AG08396 (cell line): ENCODE measurements around the gene CATSPER3.

Source experiments
- DNase-seq: peaks from one replicate; pipeline ENCODE4 v3.0.0; 2012; ENCODE audit warnings: low spot score, mixed read lengths

The CATSPER3 gene

DNA sequence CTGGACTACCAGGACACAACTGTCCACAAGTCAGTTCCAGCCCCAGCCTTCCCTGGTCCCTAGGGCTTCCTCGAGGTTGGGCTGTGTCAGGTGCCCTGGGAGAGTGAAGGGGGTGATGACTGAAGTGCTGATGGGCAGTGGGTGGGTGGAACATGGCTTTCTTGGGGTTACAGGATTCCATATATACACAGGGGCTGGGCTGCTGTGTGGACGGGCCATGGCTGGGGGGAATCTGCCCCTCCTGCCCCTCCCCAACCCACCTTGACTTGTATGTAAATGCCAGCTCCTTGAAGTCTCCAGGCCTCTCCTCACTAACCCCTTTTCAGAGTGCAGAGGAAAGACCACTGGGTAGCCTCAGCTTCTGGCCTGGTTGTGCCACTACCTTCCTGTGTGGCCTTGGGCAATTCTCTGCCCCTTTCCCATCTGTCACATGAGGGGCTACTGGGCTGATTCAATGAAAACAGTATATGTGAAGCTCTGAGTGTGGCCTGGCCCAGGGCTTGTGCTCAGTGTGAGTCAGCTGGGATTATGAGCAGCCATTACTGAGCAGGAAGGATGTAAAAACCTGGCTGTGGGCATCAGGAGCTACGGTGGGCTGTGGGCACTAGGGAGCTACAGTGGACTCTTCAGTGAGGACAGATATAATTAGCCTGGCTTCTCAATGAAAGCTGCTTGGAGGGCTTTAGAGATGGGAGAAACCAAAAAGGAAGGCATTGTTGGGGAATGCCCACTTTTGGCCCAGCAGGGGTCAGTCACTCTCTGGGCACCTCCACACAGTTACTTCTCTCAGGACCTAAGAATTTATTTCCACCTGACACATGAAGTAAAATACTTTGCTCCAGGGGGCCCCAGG is 43.0 kb downstream of the CATSPER3 start:
- no peak for DNase-seq

DNA sequence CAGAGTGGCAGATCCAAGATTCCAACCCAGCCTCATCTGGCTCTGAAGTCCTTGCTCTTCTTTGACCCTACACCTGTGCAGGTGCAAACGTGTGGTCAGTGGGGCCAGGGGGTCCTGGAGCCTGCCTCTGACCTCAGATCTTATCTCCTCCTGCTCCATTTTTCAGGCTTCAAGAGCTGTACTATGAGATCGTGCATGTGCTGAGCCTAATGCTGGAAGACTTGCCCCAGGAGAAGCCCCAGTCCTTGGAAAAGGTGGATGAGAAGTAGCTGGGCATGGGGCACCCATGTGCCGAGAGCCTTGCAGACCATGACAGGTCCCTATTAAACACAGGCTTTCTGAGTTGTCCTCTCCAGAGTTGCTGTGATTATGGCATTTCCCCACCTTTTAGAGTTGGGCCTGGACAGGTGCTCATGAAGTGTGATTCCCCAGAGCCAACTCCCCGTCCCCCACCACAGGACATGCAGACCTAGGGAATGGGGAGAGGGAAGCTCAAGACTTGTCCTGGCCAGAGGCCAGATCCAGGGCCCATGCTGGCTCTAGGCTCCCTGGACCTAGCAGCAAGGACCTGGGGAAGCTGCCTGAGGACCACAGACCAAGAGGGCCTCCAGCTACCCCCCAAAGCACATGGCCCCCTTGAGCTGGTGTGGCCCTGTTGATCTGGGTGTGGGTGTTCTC is 43.8 kb downstream of the CATSPER3 start:
- no peak for DNase-seq

- DNase-seq, result no peak
Observed at GRCh38 chr5:135012033-135012588, 44.4 kb downstream of the CATSPER3 start.

GRCh38 chr5:135012951-135013391 is 45.3 kb downstream of the CATSPER3 start:
- no peak for DNase-seq

GRCh38 chr5:135013445-135013844 is 45.7 kb downstream of the CATSPER3 start:
- DNase-seq, result no peak

GRCh38 chr5:135013947-135014570 is 46.4 kb downstream of the CATSPER3 start:
- DNase-seq, result peak; percentile 77

DNA sequence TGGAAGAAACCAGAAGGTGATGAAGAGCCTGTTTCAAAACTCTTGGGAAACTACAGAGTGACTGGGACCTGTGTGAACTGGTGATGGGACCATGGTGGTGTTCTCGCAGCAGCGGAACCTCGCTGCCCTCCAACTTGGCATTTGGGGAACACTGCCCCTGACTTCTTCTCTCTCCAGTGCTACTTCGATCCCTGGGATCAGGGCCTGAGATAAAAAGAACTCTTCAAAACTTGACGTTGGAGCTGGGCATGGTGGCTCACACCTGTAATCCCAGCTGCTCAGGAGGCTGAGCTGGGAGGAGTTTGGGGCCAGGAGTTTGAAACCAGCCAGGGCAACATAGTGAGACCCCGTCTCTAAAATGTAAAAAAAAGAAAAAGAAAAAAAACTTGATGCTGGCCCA is 48.2 kb downstream of the CATSPER3 start:
- no peak for DNase-seq

GRCh38 chr5:135016861-135017290 is 49.2 kb downstream of the CATSPER3 start:
- DNase-seq, result no peak

- DNase-seq, result no peak
Observed at GRCh38 chr5:135018457-135018856, 50.8 kb downstream of the CATSPER3 start.

- no peak for DNase-seq
Observed at GRCh38 chr5:135019314-135019713, 51.6 kb downstream of the CATSPER3 start.

DNA sequence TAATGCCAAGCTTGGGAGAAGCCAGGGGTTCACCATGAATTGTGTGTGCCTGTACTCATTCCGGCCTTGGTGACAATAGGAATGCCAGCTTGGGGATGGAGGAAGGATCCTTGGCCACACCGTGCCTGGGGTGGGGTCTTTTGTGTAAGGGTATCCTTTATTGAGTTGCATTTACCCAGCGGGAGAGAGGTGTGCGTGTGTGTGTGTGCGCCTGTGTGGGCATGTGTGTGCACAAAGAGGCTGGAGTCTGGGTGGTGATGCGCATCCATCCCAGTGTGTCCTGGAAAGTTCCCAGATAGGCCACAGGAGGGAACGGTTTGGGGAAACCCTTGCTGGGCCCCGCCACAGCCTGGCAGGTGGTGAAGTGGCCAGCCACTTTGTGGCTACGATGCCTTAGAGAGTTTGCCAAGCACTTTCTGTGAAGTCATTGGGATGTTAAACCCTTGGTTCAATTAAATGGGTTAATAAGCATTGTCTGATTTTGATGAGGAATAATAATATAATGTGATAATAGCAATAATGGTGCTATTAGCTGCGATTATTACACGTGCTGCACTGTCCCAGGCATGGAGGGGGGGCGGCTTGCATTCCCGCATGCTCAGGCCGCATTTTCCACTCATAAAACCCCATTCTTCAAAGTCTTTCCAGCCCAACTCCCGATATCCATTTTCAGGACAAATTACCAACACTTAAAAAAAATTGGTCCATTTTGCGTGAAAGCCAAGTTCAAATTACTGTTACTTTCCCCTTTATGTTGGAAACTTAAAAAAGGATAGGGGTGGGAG is 52.6 kb downstream of the CATSPER3 start:
- no peak for DNase-seq

- no peak for DNase-seq
Observed at GRCh38 chr5:135024956-135025729, 57.4 kb downstream of the CATSPER3 start.

DNA sequence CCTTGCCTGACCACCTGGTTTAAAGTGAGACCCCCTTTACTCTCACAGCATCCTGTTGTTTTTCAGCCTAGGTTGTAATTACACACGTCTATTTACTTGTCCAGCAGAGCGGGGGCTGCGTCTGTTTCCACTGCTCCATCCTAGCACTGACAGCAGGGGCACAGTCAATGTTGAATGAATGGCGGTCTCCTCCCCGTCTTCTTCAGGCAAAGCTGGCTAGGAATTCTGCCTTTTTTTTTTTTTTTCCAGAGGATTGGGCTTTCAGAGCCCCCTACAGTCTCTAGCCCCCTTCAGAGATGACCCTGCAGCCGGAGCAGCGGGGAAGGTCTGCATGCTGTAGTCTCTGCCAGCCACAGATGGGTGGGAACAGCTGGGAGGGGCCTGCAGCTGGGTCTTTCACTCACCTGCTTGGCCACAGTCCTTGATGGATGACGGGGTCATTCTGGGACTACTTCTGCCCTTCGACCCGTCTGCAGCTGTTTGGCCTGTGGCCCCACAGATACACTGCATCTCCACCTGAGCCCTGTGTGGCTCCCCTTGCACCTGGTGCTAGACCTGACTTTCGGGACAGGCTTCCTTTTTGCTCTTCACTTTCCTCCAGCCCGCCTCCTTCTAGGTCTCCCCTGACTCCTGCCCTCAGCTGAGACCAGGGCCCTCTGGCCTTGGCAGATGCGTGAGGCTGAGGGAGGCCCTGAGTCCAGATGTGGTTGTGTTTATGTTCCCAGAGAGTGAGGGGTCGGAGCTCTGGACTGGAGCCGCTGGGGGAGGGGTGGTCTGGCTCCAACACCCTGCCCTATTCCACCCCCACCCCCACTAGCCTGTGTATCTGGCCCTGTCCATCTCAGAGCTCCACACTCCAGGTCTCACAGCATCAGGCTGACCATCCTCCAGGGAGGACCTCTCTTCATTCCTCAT is 58.3 kb downstream of the CATSPER3 start:
- no peak for DNase-seq

DNA sequence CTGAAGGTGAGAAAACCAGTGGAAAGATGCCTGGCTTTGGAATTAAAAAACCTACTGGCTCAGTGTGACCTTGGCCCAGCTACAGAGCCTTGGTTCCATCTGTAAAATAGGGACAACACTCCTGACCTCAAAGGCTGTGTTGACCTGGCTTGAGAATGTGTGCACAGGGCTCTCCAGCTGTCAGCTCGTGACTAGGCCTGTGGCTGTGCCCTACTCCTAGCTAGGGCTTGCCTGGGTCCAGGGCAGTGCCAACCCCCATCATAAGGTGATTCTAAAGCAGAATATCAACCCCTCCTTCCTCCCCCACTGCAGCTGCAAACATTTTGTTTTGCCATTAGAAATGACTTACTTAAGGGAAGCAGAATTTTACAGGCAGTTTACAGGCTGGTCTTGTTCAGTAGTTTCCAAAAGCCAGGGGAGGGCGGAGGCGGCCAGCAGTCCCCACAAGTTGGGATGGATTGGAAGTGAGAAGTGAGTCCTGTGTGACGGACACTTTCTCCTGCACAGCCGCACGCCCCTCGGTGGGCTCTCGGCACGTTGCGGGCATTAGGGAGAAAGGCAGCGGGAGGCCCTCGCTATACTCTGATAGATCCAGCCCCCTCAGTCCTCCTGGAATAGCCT is 59.0 kb downstream of the CATSPER3 start:
- no peak for DNase-seq

DNA sequence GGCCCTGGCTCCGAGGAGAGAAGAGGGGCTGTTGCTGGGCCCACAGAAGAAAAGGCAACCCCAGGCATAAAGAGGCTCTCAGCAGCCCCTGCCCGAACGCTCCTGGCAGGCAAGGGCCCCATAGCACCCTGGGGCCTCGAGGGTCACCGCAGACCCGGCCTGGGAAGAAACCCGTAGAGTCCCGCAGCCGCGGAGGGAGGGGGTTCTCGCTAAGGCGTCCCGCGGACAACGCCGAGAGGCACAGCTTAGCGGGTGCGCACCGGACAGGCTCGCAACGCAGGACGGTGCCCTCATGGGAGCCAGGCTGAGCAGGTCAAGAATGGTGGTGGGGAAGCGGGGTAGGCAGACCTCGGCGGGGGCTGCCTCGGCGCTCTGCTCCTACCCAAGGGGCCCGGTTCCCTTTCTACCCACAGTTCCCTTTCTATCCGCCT is 59.6 kb downstream of the CATSPER3 start:
- DNase-seq, result no peak

DNA sequence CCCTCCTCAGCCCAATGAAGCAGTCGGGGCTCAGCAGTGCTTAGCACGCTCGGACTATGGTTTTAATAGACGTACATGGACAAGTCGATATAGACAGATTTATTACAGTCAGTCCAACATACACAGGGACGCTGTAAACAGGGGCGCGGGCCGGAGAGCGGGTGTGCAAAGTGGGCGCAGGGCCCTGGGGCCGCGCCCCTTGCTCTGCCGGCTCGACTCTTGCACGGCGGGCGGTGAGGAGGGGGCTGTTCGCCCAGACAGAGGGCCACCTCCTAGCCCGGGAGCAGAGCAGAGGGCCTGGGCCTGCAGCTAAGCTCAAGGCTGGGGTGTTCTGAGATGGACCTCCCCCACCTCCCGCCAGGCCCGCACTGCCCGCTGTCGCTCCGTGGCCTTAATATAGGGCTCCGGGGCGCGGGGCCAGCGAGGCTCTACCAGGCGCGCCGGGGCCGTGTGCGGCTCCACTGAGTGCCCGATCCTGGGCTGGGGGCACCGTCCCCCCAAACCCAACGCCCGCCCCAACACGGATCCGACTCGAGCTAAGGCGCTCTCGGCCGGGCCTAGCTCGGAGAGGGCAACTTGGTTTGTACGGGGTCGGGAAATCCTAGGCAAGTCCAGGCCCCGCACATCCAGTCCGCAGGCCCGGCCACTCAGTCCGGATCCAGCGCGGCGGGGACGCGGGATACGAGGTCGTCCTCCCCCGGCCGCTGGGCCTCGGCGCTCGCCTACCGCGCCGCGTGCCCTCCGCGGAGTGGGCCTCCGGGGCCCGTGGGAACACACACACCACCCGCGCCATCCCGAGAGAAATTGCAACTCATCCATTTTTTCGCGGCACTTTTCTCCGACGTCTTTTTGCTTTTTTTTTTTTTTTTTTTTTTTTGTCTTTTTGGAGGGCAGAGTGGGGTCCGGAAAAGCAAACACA is 60.2 kb downstream of the CATSPER3 start:
- no peak for DNase-seq

GRCh38 chr5:135028791-135029476 is 61.2 kb downstream of the CATSPER3 start:
- no peak for DNase-seq
